T-helper 1 cell treated with Interleukin-12 subunit alpha and Interleukin-12 subunit beta and Interleukin-4 antibody, amounts not matched to agents 30 ng/mL and 1 ng/mL, for 36 hours (primary cell): ENCODE results near the gene FOXJ3. TPM values are rescaled to one million over a fixed set of nuclear protein-coding genes. Genes with fewer than 3 reads are reported as not detected.

ENCODE experiments used
- intact Hi-C: fragments of 100-400 bp; cut with micrococcal nuclease; formaldehyde crosslinking; loops from one replicate; pipeline ENCODE4 v1.15.1; 2024
- total RNA-seq: library from RNA; stranded (reverse); gene quantifications from 2 replicates; pipeline ENCODE4 v1.2.3, GENCODE V29; 2022

FOXJ3 gene
- total RNA-seq, 1 donor from 2014 or later: 56.0 TPM

GRCh38 chr1:42172381-42173133, 162.5 kb downstream of the FOXJ3 start:
- intact Hi-C loops: loop anchor here (1.0 kb wide), 4 partner anchors 25 to 656 kb away; no protein-coding TSS in a partner anchor

GRCh38 chr1:42171679-42172266, 163.3 kb downstream of the FOXJ3 start:
- intact Hi-C loops: no loop called here

- intact Hi-C loops: no loop called here
These were observed 164.0 kb downstream of the FOXJ3 start for GRCh38 chr1:42170779-42171621.

- intact Hi-C loops: no loop called here
These were observed 166.3 kb downstream of the FOXJ3 start for GRCh38 chr1:42168763-42169162.

- intact Hi-C loops: no loop called here
These were observed 166.7 kb downstream of the FOXJ3 start for GRCh38 chr1:42168391-42168670.

- intact Hi-C loops: no loop called here
These were observed 167.2 kb downstream of the FOXJ3 start for GRCh38 chr1:42167611-42168390.

- intact Hi-C loops: no loop called here
These were observed 169.4 kb downstream of the FOXJ3 start for GRCh38 chr1:42165511-42166210.

GRCh38 chr1:42164551-42165420, 170.2 kb downstream of the FOXJ3 start, which contains the start of gene GUCA2A:
Gene GUCA2A (minus strand): TSS chr1:42164745. CDS start chr1:42164712, 33 bp downstream.
- intact Hi-C loops: no loop called here

GRCh38 chr1:42163536-42164503, 171.2 kb downstream of the FOXJ3 start:
- intact Hi-C loops: no loop called here

- intact Hi-C loops: no loop called here
These were observed 171.9 kb downstream of the FOXJ3 start for GRCh38 chr1:42163114-42163513.

GRCh38 chr1:42162181-42162580, 172.9 kb downstream of the FOXJ3 start:
- intact Hi-C loops: no loop called here

GRCh38 chr1:42158189-42158588, 176.8 kb downstream of the FOXJ3 start:
- intact Hi-C loops: no loop called here

- intact Hi-C loops: no loop called here
These were observed 177.4 kb downstream of the FOXJ3 start for GRCh38 chr1:42157667-42158066.

- intact Hi-C loops: no loop called here
These were observed 179.7 kb downstream of the FOXJ3 start for GRCh38 chr1:42155362-42155761.

GRCh38 chr1:42154685-42155084, 180.3 kb downstream of the FOXJ3 start:
- intact Hi-C loops: no loop called here

- intact Hi-C loops: no loop called here
These were observed 181.4 kb downstream of the FOXJ3 start for GRCh38 chr1:42153624-42154023.

GRCh38 chr1:42152907-42153600, 182.0 kb downstream of the FOXJ3 start, which contains the start of gene GUCA2B:
Gene GUCA2B (plus strand): TSS chr1:42153410. CDS start chr1:42153451, 41 bp downstream.
- intact Hi-C loops: no loop called here

GRCh38 chr1:42152119-42152518, 182.9 kb downstream of the FOXJ3 start:
- intact Hi-C loops: no loop called here
